ENCODE measurements around the gene SGO2. TPM values are rescaled to one million over a fixed set of nuclear protein-coding genes. Genes with fewer than 3 reads are reported as not detected.

Gene SGO2
- total RNA-seq (2021; ENCODE audit: unreplicated experiment) (25.4 TPM), Bru-seq, nascent RNA (percentile 79 among the genes with signal in this experiment), BruChase-seq, experiment 1, labeled RNA remaining after a 6-hour chase (percentile 62 among the genes with signal in this experiment), BruChase-seq, experiment 2, labeled RNA remaining after a 2-hour chase (percentile 68 among the genes with signal in this experiment)
- 4.9 and 7.7 TPM in 2 replicates for polyA plus RNA-seq (2012)
- long read RNA-seq, full-length matches to known transcripts: 9 of 37 reads
- long read RNA-seq, partial matches to known transcripts: 25 of 37 reads
- long read RNA-seq, other reads (novel, unspliced or antisense): 3 of 37 reads

GRCh38 chr2:200525882-200526651 lies at the start of gene SGO2:
Gene SGO2, plus strand, starts transcription at chr2:200526207. Its CDS starts 6,769 bp downstream, at chr2:200532976.
- Histone ChIP-seq H3K79me2 (ENCODE audit: insufficient read depth, low read length) (peaks cover 50% of the 10 kb centered on the region), H3K9ac (ENCODE audit: low read length) (peak within 1 kb of the TSS; percentile 88), H3K27me3 (ENCODE audit: insufficient read depth, low read length) (no peaks in the 10 kb centered on the region), H3K4me1 (ENCODE audit: control insufficient read depth in 1 of 2, insufficient read depth in 2 of 2, low read length in 2 of 2) (peaks cover 4 to 22% of the 10 kb centered on the region in 2 experiments; a peak in 3 of 4 replicates), H3K36me3 (ENCODE audit: control insufficient read depth in 1 of 2, insufficient read depth in 2 of 2, low read length in 2 of 2) (no peaks in the 10 kb centered on the region), H3K9me2 (ENCODE audit: insufficient read depth) (no peaks in the 10 kb centered on the region), H3K9me3 (ENCODE audit: control insufficient read depth in 1 of 2, insufficient read depth in 1 of 2, low read depth in 1 of 2, low read length in 2 of 2) (no peaks in the 10 kb centered on the region), H2AFZ (ENCODE audit: low read depth, low read length, poor library complexity, severe bottlenecking) (peak within 1 kb of the TSS; percentile 82), H3K4me2 (ENCODE audit: low read length) (peak within 1 kb of the TSS; percentile 92), H3K27ac (ENCODE audit: low read depth, low read length) (peak within 1 kb of the TSS; percentile 59), H4K20me1 (ENCODE audit: insufficient read depth) (no peaks in the 10 kb centered on the region), H3K4me3 (replicated peaks in 1 of 2; ENCODE audit: low read depth in 1 of 2, low read length in 2 of 2) (peak within 1 kb of the TSS; percentile 93 to 96)
- BruUV-seq (replicated peaks): TSS peak; percentile 72
- ChIA-PET CTCF (interaction anchor here (1.2 kb wide), 1 partner anchor 180 kb away, joined by 3 read pairs; no protein-coding TSS in a partner anchor), POLR2A (interaction anchor here (1.1 kb wide), 1 partner anchor 147 kb away, joined by 4 read pairs; no protein-coding TSS in a partner anchor), RAD21 (ENCODE audit: low non-redundant PET in 1 of 2, low total read pairs in 2 of 2, uncharacterized antibody in 2 of 2, unreplicated experiment in 2 of 2) (interaction anchor here in 1 of 2 experiments (0.8 kb wide), 1 partner anchor 16 kb away, joined by 3 read pairs; the partner anchor contains the start of gene KCTD18)
- intact Hi-C loops (cut with micrococcal nuclease): no loop called here
- peak; percentile 99 for ATAC-seq
- peak; percentile 87 for DNase-seq (ENCODE audit: low read depth, low spot score)
- TF ChIP-seq JUND (IDR thresholded peaks at IDR 0.05) (no peak), EGR1 (IDR thresholded peaks at IDR 0.05; ENCODE audit: low read depth) (peak; percentile 94), CEBPB (IDR thresholded peaks at IDR 0.05; ENCODE audit: low read depth) (no peak; the same call in 1 of the 2 replicates), EZH2phosphoT487 (IDR thresholded peaks at IDR 0.05; ENCODE audit: borderline replicate concordance) (no peak), CTCF (IDR thresholded peaks at IDR 0.05 in 2 of 3, conservative IDR thresholded peaks at IDR 0.05 in 1 of 3; ENCODE audit: borderline replicate concordance in 1 of 3, insufficient read depth in 1 of 3, low read depth in 2 of 3, low read length in 2 of 3) (no peak), POLR2AphosphoS5 (IDR thresholded peaks at IDR 0.05; ENCODE audit: low read depth, low read length) (peak; percentile 92), FOSL1 (IDR thresholded peaks at IDR 0.05; ENCODE audit: low read depth) (no peak), SP1 (IDR thresholded peaks at IDR 0.05; ENCODE audit: low read depth) (peak; percentile 92), ELF1 (IDR thresholded peaks at IDR 0.05; ENCODE audit: borderline replicate concordance, low read depth) (peak; percentile 88), YY1 (IDR thresholded peaks at IDR 0.05; ENCODE audit: extremely low read depth, insufficient replicate concordance, low read depth, low read length) (no peak), TCF7L2 (IDR thresholded peaks at IDR 0.05; ENCODE audit: borderline replicate concordance, extremely low read depth, insufficient read depth, insufficient read length) (no peak), POLR2A (IDR thresholded peaks at IDR 0.05; ENCODE audit: borderline replicate concordance, extremely low read depth, insufficient read depth, insufficient read length) (no peak), SRF (IDR thresholded peaks at IDR 0.05; ENCODE audit: low read depth) (no peak), ZNF274 (IDR thresholded peaks at IDR 0.05; ENCODE audit: low read depth, low read length) (no peak), REST (IDR thresholded peaks at IDR 0.05; ENCODE audit: low read depth) (no peak), ATF3 (IDR thresholded peaks at IDR 0.05) (no peak), MAX (IDR thresholded peaks at IDR 0.05) (peak; percentile 82)
